Keratinocyte (primary cell): ENCODE results near the gene ST6GAL1. TPM values are rescaled to one million over a fixed set of nuclear protein-coding genes. Genes with fewer than 3 reads are reported as not detected.

Experiments used
- DNase-seq: peaks from one replicate; pipeline ENCODE4 v3.0.0-alpha.2; 2011; ENCODE audit warnings: low read depth, missing footprints, low spot score
- FAIRE-seq: peaks from 2 replicates; lab custom pipeline; 2011; peaks lifted over from hg19 to GRCh38; lab: Jason Lieb, UNC
- H2AFZ ChIP-seq: 2 replicates; pipeline ENCODE4 v1.6.0; 2012; ENCODE audit warnings: low read length, control low read depth, inconsistent platforms; ENCODE audit not compliant: control insufficient read depth
- H3K27ac ChIP-seq: 2 replicates; pipeline ENCODE4 v1.5.1; 2011; ENCODE audit warnings: low read length; ENCODE audit not compliant: control insufficient read depth, insufficient read depth
- H3K27me3 ChIP-seq: 3 replicates; pipeline ENCODE4 v1.6.0; 2011; ENCODE audit warnings: low read length; ENCODE audit not compliant: control insufficient read depth, insufficient read depth; ENCODE audit errors: extremely low read depth
- H3K36me3 ChIP-seq, 2 experiments: 2 replicates in 1 of 2; 3 replicates in 1 of 2; pipeline ENCODE4 v1.5.1; 2011; ENCODE audit warnings: low read length in 2 of 2, mild to moderate bottlenecking in 1 of 2; ENCODE audit not compliant: control insufficient read depth in 2 of 2, insufficient read depth in 2 of 2; ENCODE audit errors: extremely low read depth in 1 of 2
- H3K4me1 ChIP-seq: 3 replicates; pipeline ENCODE4 v1.5.1; 2011; ENCODE audit warnings: low read length; ENCODE audit not compliant: control insufficient read depth, insufficient read depth; ENCODE audit errors: extremely low read depth
- H3K4me2 ChIP-seq: 3 replicates; pipeline ENCODE4 v1.6.0; 2011; ENCODE audit warnings: low read depth, low read length; ENCODE audit not compliant: control insufficient read depth, insufficient read depth; ENCODE audit errors: extremely low read depth
- H3K4me3 ChIP-seq, 3 experiments: fragments of 200-600 bp in 1 of 3; sonication (generic) in 1 of 3; 2 replicates in 2 of 3; 3 replicates in 1 of 3; pipeline ENCODE4 v1.5.1; 2011 to 2016; ENCODE audit warnings: low read length in 3 of 3, mild to moderate bottlenecking in 3 of 3, control low read depth in 2 of 3, inconsistent platforms in 1 of 3, low read depth in 1 of 3, mixed read lengths in 1 of 3, mixed run types in 1 of 3, moderate library complexity in 1 of 3; ENCODE audit not compliant: control insufficient read depth in 2 of 3, insufficient read depth in 2 of 3; ENCODE audit errors: extremely low read depth in 1 of 3
- H3K79me2 ChIP-seq: 2 replicates; pipeline ENCODE4 v1.6.0; 2012; ENCODE audit warnings: low read length; ENCODE audit not compliant: control insufficient read depth, insufficient read depth
- H3K9ac ChIP-seq: 3 replicates; pipeline ENCODE4 v1.6.0; 2011; ENCODE audit warnings: low read length; ENCODE audit not compliant: control insufficient read depth, insufficient read depth; ENCODE audit errors: extremely low read depth
- H3K9me1 ChIP-seq: 3 replicates; pipeline ENCODE4 v1.6.0; 2011; ENCODE audit warnings: low read length; ENCODE audit not compliant: control insufficient read depth, insufficient read depth; ENCODE audit errors: extremely low read depth
- H3K9me3 ChIP-seq: 2 replicates; pipeline ENCODE4 v1.5.1; 2012; ENCODE audit warnings: low read depth, low read length; ENCODE audit not compliant: control insufficient read depth
- H4K20me1 ChIP-seq: 3 replicates; pipeline ENCODE4 v1.6.0; 2011; ENCODE audit warnings: low read length; ENCODE audit not compliant: control insufficient read depth, insufficient read depth; ENCODE audit errors: extremely low read depth
- CTCF ChIP-seq, 3 experiments: IDR thresholded peaks in 1 of 3; conservative IDR thresholded peaks in 1 of 3; optimal IDR thresholded peaks in 1 of 3; 2 replicates in 2 of 3; 3 replicates in 1 of 3; pipeline versions ENCODE3 to v1.5.1; 2011; ENCODE audit warnings: low read length in 3 of 3, mild to moderate bottlenecking in 3 of 3, moderate library complexity in 2 of 3, control low read depth in 1 of 3, inconsistent platforms in 1 of 3; ENCODE audit not compliant: insufficient read depth in 2 of 3; ENCODE audit errors: extremely low read depth in 1 of 3
- EZH2 ChIP-seq: IDR thresholded peaks from one replicate; pipeline ENCODE4 v1.6.1; 2012; ENCODE audit warnings: inconsistent platforms, mild to moderate bottlenecking, low read length, moderate library complexity
- dilution Hi-C: fragments of 300-500 bp; cut with MboI; formaldehyde crosslinking; loops from one replicate; pipeline ENCODE4 v1.7.0; 2020; ENCODE audit warnings: low sequenced_read_pairs; ENCODE audit not compliant: extremely low pct_ligation_motif_present
- polyA plus RNA-seq, 5 experiments: library from polyadenylated mRNA; depleted of rRNA in 3 of 5; stranded (reverse) in 3 of 5; stranded (forward) in 1 of 5; unstranded in 1 of 5; fragments of >200 nt; gene quantifications; 1 replicate in 1 of 5; 2 replicates in 3 of 5; 3 replicates in 1 of 5; pipeline versions ENCODE4 v1.2.1 to v1.2.3, GENCODE V29; 2011 to 2012; ENCODE audit warnings: missing spikeins in 2 of 5, low read depth in 1 of 5, low replicate concordance in 1 of 5

ST6GAL1 gene
- polyA plus RNA-seq, 1 donor (not counting 4 experiments of a cell fraction or from before 2014, with no cell fraction given), result 7.5 TPM

- Histone ChIP-seq H3K27ac (no peak overlapping the region), H3K79me2 (no peaks in the 10 kb centered on the region), H4K20me1 (no peaks in the 10 kb centered on the region), H3K4me2 (no peak overlapping the region), H3K9me1 (no peaks in the 10 kb centered on the region), H3K9ac (no peak overlapping the region), H3K4me3 (no peak overlapping the region), H3K27me3 (no peaks in the 10 kb centered on the region), H3K4me1 (no peaks in the 10 kb centered on the region), H2AFZ (no peak overlapping the region), H3K9me3 (no peaks in the 10 kb centered on the region), H3K36me3 (no peaks in the 10 kb centered on the region)
- no peak for FAIRE-seq
- dilution Hi-C loops, result no loop called here
- no peak for DNase-seq
- no peak for TF ChIP-seq CTCF (optimal IDR thresholded peaks at IDR 0.05 in 1 of 3, IDR thresholded peaks at IDR 0.05 in 1 of 3, conservative IDR thresholded peaks at IDR 0.05 in 1 of 3; ENCODE audit: extremely low read depth in 1 of 3, insufficient read depth in 2 of 3, low read length in 3 of 3)
- no peak for TF ChIP-seq EZH2
Measured at GRCh38 chr3:187122261-187122660, 191.9 kb downstream of the ST6GAL1 start.

GRCh38 chr3:187125319-187126031, 195.1 kb downstream of the ST6GAL1 start:
- Histone ChIP-seq H3K27me3 (no peaks in the 10 kb centered on the region), H3K4me2 (no peak overlapping the region), H3K36me3 (no peaks in the 10 kb centered on the region), H4K20me1 (no peaks in the 10 kb centered on the region), H3K4me1 (peaks cover 2% of the 10 kb centered on the region), H3K79me2 (peaks cover 4% of the 10 kb centered on the region), H3K27ac (no peak overlapping the region), H3K9ac (no peak overlapping the region), H3K4me3 (no peak overlapping the region), H2AFZ (no peak overlapping the region), H3K9me3 (no peaks in the 10 kb centered on the region), H3K9me1 (no peaks in the 10 kb centered on the region)
- TF ChIP-seq CTCF (optimal IDR thresholded peaks at IDR 0.05 in 1 of 3, IDR thresholded peaks at IDR 0.05 in 1 of 3, conservative IDR thresholded peaks at IDR 0.05 in 1 of 3; ENCODE audit: extremely low read depth in 1 of 3, insufficient read depth in 2 of 3, low read length in 3 of 3) (no peak), EZH2 (no peak)
- no peak for FAIRE-seq
- dilution Hi-C loops, result no loop called here
- DNase-seq, result no peak

Other genes with a start within 250 kb of the ST6GAL1 start
- 0.12 TPM in 1 of 3 replicates, not detected in the others for gene KNG1, start 213.2 kb upstream of the ST6GAL1 start, polyA plus RNA-seq
- gene EIF4A2, start 146.9 kb upstream of the ST6GAL1 start, polyA plus RNA-seq, result 208 to 568 TPM (median 416 TPM) in 3 replicates
- gene RFC4, start 124.0 kb upstream of the ST6GAL1 start, polyA plus RNA-seq, result 8.1 to 22.8 TPM (median 19.7 TPM) in 3 replicates
- not detected in 3 replicates for gene ADIPOQ, start 87.8 kb upstream of the ST6GAL1 start, polyA plus RNA-seq
- gene RPL39L, start 209.0 kb downstream of the ST6GAL1 start, polyA plus RNA-seq, result 10.3 to 20.0 TPM (median 10.9 TPM) in 3 replicates